GM12864 (cell line): Measurements from ENCODE around the gene EYS.
"Not testable (repeated sequence)": the region's sequence is repeated elsewhere in the genome, so short reads cannot be mapped to it uniquely, and the experiment has no call there.

ENCODE experiments used
- DNase-seq: peaks from one replicate; pipeline ENCODE4 v3.0.0-alpha.2; 2011; ENCODE audit warnings: low read depth
- H3K4me3 ChIP-seq: 2 replicates; pipeline ENCODE4 v1.5.1; 2011; ENCODE audit warnings: mild to moderate bottlenecking, low read depth, low read length, control low read depth
- CTCF ChIP-seq: IDR thresholded peaks from 2 replicates; pipeline ENCODE4 v1.5.1; 2011; ENCODE audit warnings: low read depth, mild to moderate bottlenecking, moderate library complexity, low read length, control low read depth, inconsistent platforms; ENCODE audit errors: missing control alignments

Gene EYS

GRCh38 chr6:64479134-64479533 lies 1227.9 kb downstream of the EYS start:
- no peak for DNase-seq
- TF ChIP-seq CTCF: no peak
- H3K4me3 ChIP-seq: no peak overlapping the region

- H3K4me3 ChIP-seq: no peak overlapping the region
- no peak for TF ChIP-seq CTCF
- DNase-seq: no peak
Measured at GRCh38 chr6:64477391-64477790, 1229.6 kb downstream of the EYS start.

- TF ChIP-seq CTCF: no peak
- DNase-seq: no peak
- H3K4me3 ChIP-seq: no peak overlapping the region
Measured at GRCh38 chr6:64476935-64477334, 1230.1 kb downstream of the EYS start.

- DNase-seq, H3K4me3 ChIP-seq: not testable (repeated sequence)
- TF ChIP-seq CTCF: peak; percentile 13
Measured at GRCh38 chr6:64469405-64469804, 1237.6 kb downstream of the EYS start.

GRCh38 chr6:64467656-64468055 lies 1239.4 kb downstream of the EYS start:
- no peak for TF ChIP-seq CTCF

GRCh38 chr6:64459411-64459944 lies 1247.5 kb downstream of the EYS start:
- no peak for DNase-seq
- TF ChIP-seq CTCF: no peak
- H3K4me3 ChIP-seq: no peak overlapping the region

More at GRCh38 chr6:64467656-64468055, 1239.4 kb downstream of the EYS start:
- DNase-seq: no peak
- H3K4me3 ChIP-seq: no peak overlapping the region

GRCh38 chr6:64448101-64448500 lies 1258.9 kb downstream of the EYS start:
- DNase-seq, H3K4me3 ChIP-seq: not testable (repeated sequence)
